ENCODE results near the gene ADAMTS12.

GRCh38 chr5:33726422-33727165, 165.2 kb downstream of the ADAMTS12 start:
- TF ChIP-seq, protein P1, sequence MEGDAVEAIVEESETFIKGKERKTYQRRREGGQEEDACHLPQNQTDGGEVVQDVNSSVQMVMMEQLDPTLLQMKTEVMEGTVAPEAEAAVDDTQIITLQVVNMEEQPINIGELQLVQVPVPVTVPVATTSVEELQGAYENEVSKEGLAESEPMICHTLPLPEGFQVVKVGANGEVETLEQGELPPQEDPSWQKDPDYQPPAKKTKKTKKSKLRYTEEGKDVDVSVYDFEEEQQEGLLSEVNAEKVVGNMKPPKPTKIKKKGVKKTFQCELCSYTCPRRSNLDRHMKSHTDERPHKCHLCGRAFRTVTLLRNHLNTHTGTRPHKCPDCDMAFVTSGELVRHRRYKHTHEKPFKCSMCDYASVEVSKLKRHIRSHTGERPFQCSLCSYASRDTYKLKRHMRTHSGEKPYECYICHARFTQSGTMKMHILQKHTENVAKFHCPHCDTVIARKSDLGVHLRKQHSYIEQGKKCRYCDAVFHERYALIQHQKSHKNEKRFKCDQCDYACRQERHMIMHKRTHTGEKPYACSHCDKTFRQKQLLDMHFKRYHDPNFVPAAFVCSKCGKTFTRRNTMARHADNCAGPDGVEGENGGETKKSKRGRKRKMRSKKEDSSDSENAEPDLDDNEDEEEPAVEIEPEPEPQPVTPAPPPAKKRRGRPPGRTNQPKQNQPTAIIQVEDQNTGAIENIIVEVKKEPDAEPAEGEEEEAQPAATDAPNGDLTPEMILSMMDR (conservative IDR thresholded peaks at IDR 0.05), result no peak
- TF ChIP-seq ZFX (IDR thresholded peaks at IDR 0.05), result no peak
